Smooth muscle cell (in vitro differentiated cells): ENCODE data around the gene RMDN2. TPM values are rescaled to one million over a fixed set of nuclear protein-coding genes. Genes with fewer than 3 reads are reported as not detected.
"Not testable (repeated sequence)": the region's sequence is repeated elsewhere in the genome, so short reads cannot be mapped to it uniquely, and the experiment has no call there.

ENCODE experiments used
- DNase-seq: peaks from one replicate; lab custom pipeline; 2025; ENCODE audit not compliant: unreplicated experiment; lab: John Stamatoyannopoulos, UW
- H2AFZ ChIP-seq: fragments of 200-600 bp; sonication (generic); 2 replicates; pipeline ENCODE4 v1.6.0; 2016; ENCODE audit warnings: antibody characterized with exemption, low read depth, mild to moderate bottlenecking
- H3F3A ChIP-seq: fragments of 200-600 bp; sonication (generic); 2 replicates; pipeline ENCODE4 v1.6.0; 2017; ENCODE audit warnings: antibody characterized with exemption, low read depth
- H3K27ac ChIP-seq: fragments of 200-600 bp; sonication (generic); 2 replicates; pipeline ENCODE4 v1.5.1; 2016; ENCODE audit warnings: low read depth, mild to moderate bottlenecking
- H3K27me3 ChIP-seq: fragments of 200-600 bp; sonication (generic); 2 replicates; pipeline ENCODE4 v1.6.1; 2016; ENCODE audit warnings: low read depth, mild to moderate bottlenecking
- H3K36me3 ChIP-seq: fragments of 200-600 bp; sonication (generic); 2 replicates; pipeline ENCODE4 v1.5.1; 2016; ENCODE audit warnings: low read depth
- H3K4me1 ChIP-seq: fragments of 200-600 bp; sonication (generic); 2 replicates; pipeline ENCODE4 v1.5.1; 2016; ENCODE audit warnings: low read depth
- H3K4me2 ChIP-seq: fragments of 200-600 bp; sonication (generic); 2 replicates; pipeline ENCODE4 v1.6.0; 2016; ENCODE audit warnings: mild to moderate bottlenecking
- H3K4me3 ChIP-seq: fragments of 200-600 bp; sonication (generic); 2 replicates; pipeline ENCODE4 v1.5.1; 2016; ENCODE audit warnings: mild to moderate bottlenecking
- H3K79me2 ChIP-seq: fragments of 200-600 bp; sonication (generic); 2 replicates; pipeline ENCODE4 v1.6.0; 2016; ENCODE audit warnings: low read depth, mild to moderate bottlenecking
- H3K9ac ChIP-seq: fragments of 200-600 bp; sonication (generic); 2 replicates; pipeline ENCODE4 v1.6.0; 2016; ENCODE audit warnings: low read depth
- H3K9me3 ChIP-seq: fragments of 200-600 bp; sonication (generic); replicated peaks from 2 replicates; pipeline ENCODE4 v1.5.1; 2016; ENCODE audit warnings: low read depth
- H4K20me1 ChIP-seq: fragments of 200-600 bp; sonication (generic); 2 replicates; pipeline ENCODE4 v1.6.0; 2016; ENCODE audit warnings: low read depth
- CTCF ChIP-seq: fragments of 200-600 bp; sonication (generic); IDR thresholded peaks from 2 replicates; pipeline ENCODE4 v1.5.1; 2017; ENCODE audit warnings: borderline replicate concordance, mild to moderate bottlenecking, antibody characterized with exemption; ENCODE audit not compliant: insufficient read depth, poor library complexity, severe bottlenecking
- WGBS: methylation state at CpG from one replicate; pipeline ENCODE4 v1.1.7; 2016; ENCODE audit warnings: low lambda C conversion rate; 5-methylcytosine and 5-hydroxymethylcytosine counted together
- polyA plus RNA-seq: library from polyadenylated mRNA; unstranded; fragments of >200 nt; fragmentation: Nextera tagmentation; extraction: Ambion mirVana; gene quantifications from 2 replicates; pipeline ENCODE4 v1.2.1, GENCODE V29; 2016
- total RNA-seq: library from RNA; depleted of rRNA; stranded (reverse); fragments of >200 nt; gene quantifications from 2 replicates; pipeline ENCODE4 v1.2.3, GENCODE V29; 2014

Gene RMDN2
- total and polyA plus RNA-seq, 2 experiments from 2014 or later, result 5.0 to 5.6 TPM

GRCh38 chr2:38000485-38001222, 75.6 kb downstream of the RMDN2 start:
- WGBS, result 94% methylated on average over 1 of the region's 1 CpG
- H3K4me3 ChIP-seq, result no peak overlapping the region
- no peaks in the 10 kb centered on the region for H3K36me3 ChIP-seq
- DNase-seq, result no peak
- no peak overlapping the region for H2AFZ ChIP-seq
- no peaks in the 10 kb centered on the region for H3K79me2 ChIP-seq
- no peaks in the 10 kb centered on the region for H4K20me1 ChIP-seq
- no peak overlapping the region for H3K27ac ChIP-seq
- H3K4me2 ChIP-seq, result no peak overlapping the region
- no peaks in the 10 kb centered on the region for H3F3A ChIP-seq
- no peaks in the 10 kb centered on the region for H3K4me1 ChIP-seq
- no peaks in the 10 kb centered on the region for H3K9me3 ChIP-seq
- H3K9ac ChIP-seq, result no peak overlapping the region
- no peaks in the 10 kb centered on the region for H3K27me3 ChIP-seq
- no peak for TF ChIP-seq CTCF

GRCh38 chr2:38010187-38010586, 85.1 kb downstream of the RMDN2 start:
- not testable (repeated sequence) for H2AFZ ChIP-seq, H3F3A ChIP-seq, H3K36me3 ChIP-seq, H3K9me3 ChIP-seq, H3K27ac ChIP-seq, H3K4me2 ChIP-seq, H3K79me2 ChIP-seq, H3K4me1 ChIP-seq, H3K27me3 ChIP-seq, H4K20me1 ChIP-seq, H3K4me3 ChIP-seq, H3K9ac ChIP-seq, DNase-seq
- WGBS, result 84% methylated on average over 6 of the region's 6 CpGs

GRCh38 chr2:38010995-38011394, 85.9 kb downstream of the RMDN2 start:
- Histone ChIP-seq H4K20me1 (no peaks in the 10 kb centered on the region), H3K4me1 (peaks cover 5% of the 10 kb centered on the region)

GRCh38 chr2:38013158-38013752, 88.2 kb downstream of the RMDN2 start:
- Histone ChIP-seq H3K36me3 (no peaks in the 10 kb centered on the region), H3K4me3 (no peak overlapping the region), H3F3A (no peaks in the 10 kb centered on the region), H3K9ac (no peak overlapping the region), H3K4me1 (peaks cover 5% of the 10 kb centered on the region), H3K27me3 (no peaks in the 10 kb centered on the region), H3K79me2 (no peaks in the 10 kb centered on the region), H4K20me1 (no peaks in the 10 kb centered on the region), H3K27ac (peak overlapping the region; percentile 3), H2AFZ (no peak overlapping the region), H3K4me2 (peak overlapping the region; percentile 27), H3K9me3 (no peaks in the 10 kb centered on the region)
- 27% methylated on average over 3 of the region's 3 CpGs for WGBS
- DNase-seq, result no peak
- TF ChIP-seq CTCF, result no peak

More at GRCh38 chr2:38010995-38011394, 85.9 kb downstream of the RMDN2 start:
- Histone ChIP-seq H3K27me3 (no peaks in the 10 kb centered on the region), H3F3A (no peaks in the 10 kb centered on the region), H3K27ac (no peak overlapping the region), H3K79me2 (no peaks in the 10 kb centered on the region), H2AFZ (no peak overlapping the region), H3K4me2 (no peak overlapping the region), H3K9ac (no peak overlapping the region), H3K4me3 (no peak overlapping the region), H3K36me3 (no peaks in the 10 kb centered on the region), H3K9me3 (no peaks in the 10 kb centered on the region)
- 80% methylated on average over 1 of the region's 1 CpG for WGBS
- no peak for TF ChIP-seq CTCF
- DNase-seq, result no peak
